DOHH2 (cell line): ENCODE data around the gene THSD7A.

Experiments
- H3F3A ChIP-seq: fragments of 200-600 bp; sonication (generic), shearing (Covaris generic); 2 replicates; pipeline ENCODE4 v1.6.0; 2016; ENCODE audit warnings: antibody characterized with exemption, mild to moderate bottlenecking; ENCODE audit not compliant: control insufficient read depth, insufficient read depth
- H3K27ac ChIP-seq: fragments of 200-600 bp; sonication (generic); 2 replicates; pipeline ENCODE4 v1.5.1; 2014; ENCODE audit warnings: low read depth, mild to moderate bottlenecking, low read length, moderate library complexity
- H3K27me3 ChIP-seq: fragments of 200-600 bp; sonication (generic); 2 replicates; pipeline ENCODE4 v1.6.1; 2014; ENCODE audit warnings: mild to moderate bottlenecking, low read length, mixed read lengths; ENCODE audit not compliant: control insufficient read depth
- H3K36me3 ChIP-seq: fragments of 200-600 bp; sonication (generic); 2 replicates; pipeline ENCODE4 v1.6.1; 2014; ENCODE audit warnings: mild to moderate bottlenecking, low read length, moderate library complexity, mixed read lengths; ENCODE audit not compliant: control insufficient read depth
- H3K4me1 ChIP-seq: fragments of 200-600 bp; sonication (generic); 2 replicates; pipeline ENCODE4 v1.6.1; 2014; ENCODE audit warnings: mild to moderate bottlenecking, low read length, mixed read lengths; ENCODE audit not compliant: control insufficient read depth
- H3K4me2 ChIP-seq: fragments of 200-600 bp; sonication (generic); 2 replicates; pipeline ENCODE4 v1.6.0; 2014; ENCODE audit warnings: mild to moderate bottlenecking, low read length, moderate library complexity
- H3K4me3 ChIP-seq: fragments of 200-600 bp; sonication (generic); 2 replicates; pipeline ENCODE4 v1.5.1; 2014; ENCODE audit warnings: mild to moderate bottlenecking, low read length, mixed read lengths
- H3K79me2 ChIP-seq: fragments of 200-600 bp; sonication (generic); 2 replicates; pipeline ENCODE4 v1.6.1; 2014; ENCODE audit warnings: mild to moderate bottlenecking, low read length, mixed read lengths; ENCODE audit not compliant: control insufficient read depth
- H3K9me2 ChIP-seq: fragments of 200-600 bp; sonication (generic); replicated peaks from 2 replicates; pipeline ENCODE4 v1.6.1; 2014; ENCODE audit warnings: mild to moderate bottlenecking, low read length, mixed read lengths; ENCODE audit not compliant: control insufficient read depth
- H3K9me3 ChIP-seq: fragments of 200-600 bp; sonication (generic); 2 replicates; pipeline ENCODE4 v1.6.1; 2014; ENCODE audit warnings: antibody characterized with exemption, low read length, mixed read lengths; ENCODE audit not compliant: control insufficient read depth, insufficient read depth
- H4K20me1 ChIP-seq: fragments of 200-600 bp; sonication (generic); 2 replicates; pipeline ENCODE4 v1.6.0; 2014; ENCODE audit warnings: low read depth, mild to moderate bottlenecking, antibody characterized with exemption, low read length, moderate library complexity; ENCODE audit not compliant: control insufficient read depth, insufficient read depth
- EZH2phosphoT487 ChIP-seq: fragments of 200-600 bp; sonication (generic); IDR thresholded peaks from 2 replicates; pipeline ENCODE4 v1.6.1; 2017; ENCODE audit warnings: borderline replicate concordance, mild to moderate bottlenecking, antibody characterized with exemption, low read length, moderate library complexity, mixed read lengths
- TF ChIP-seq, protein P1 (sequence below): fragments of 200-600 bp; sonication (generic); IDR thresholded peaks from one replicate; pipeline ENCODE4 v1.5.1; 2014; ENCODE audit warnings: antibody characterized with exemption, mild to moderate bottlenecking, low read depth, low read length; ENCODE audit not compliant: poor library complexity, severe bottlenecking

The THSD7A gene

DNA sequence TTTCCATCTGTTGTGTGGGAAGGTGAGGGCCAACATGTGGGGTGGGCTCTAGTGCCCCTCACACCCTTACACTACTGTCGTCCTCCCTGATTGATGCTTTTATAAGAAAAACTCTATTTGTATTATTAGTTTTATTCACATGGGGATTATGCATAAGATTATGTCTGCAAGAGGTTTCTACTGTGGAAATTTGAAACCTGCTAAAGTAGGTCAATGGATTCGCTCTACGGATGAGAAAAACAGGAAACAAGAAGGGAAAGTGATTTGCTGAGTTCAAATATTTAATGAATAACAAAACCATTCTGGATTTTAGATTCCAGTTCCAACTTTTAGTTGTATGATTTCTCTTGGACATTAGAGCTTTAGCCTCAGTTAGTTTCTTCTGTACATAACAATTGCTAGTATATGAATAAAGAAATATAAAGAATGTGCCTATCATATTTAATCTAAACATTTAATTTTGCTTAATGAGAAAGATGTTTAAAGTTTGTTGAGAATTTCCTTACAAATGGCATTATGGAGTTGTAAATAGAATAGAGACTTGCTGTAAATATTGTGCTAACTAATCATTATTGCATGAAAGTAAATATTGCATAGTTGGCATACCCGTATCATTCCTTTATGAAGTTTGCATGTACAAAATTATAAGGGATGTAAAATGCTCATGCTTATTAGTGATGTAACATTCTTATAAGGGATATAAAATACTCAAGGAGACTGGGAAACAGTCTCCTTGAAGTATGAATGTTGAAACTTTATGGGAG is 193.8 kb downstream of the THSD7A start:
- H3K27me3 ChIP-seq, result no peaks in the 10 kb centered on the region
- TF ChIP-seq, protein P1, sequence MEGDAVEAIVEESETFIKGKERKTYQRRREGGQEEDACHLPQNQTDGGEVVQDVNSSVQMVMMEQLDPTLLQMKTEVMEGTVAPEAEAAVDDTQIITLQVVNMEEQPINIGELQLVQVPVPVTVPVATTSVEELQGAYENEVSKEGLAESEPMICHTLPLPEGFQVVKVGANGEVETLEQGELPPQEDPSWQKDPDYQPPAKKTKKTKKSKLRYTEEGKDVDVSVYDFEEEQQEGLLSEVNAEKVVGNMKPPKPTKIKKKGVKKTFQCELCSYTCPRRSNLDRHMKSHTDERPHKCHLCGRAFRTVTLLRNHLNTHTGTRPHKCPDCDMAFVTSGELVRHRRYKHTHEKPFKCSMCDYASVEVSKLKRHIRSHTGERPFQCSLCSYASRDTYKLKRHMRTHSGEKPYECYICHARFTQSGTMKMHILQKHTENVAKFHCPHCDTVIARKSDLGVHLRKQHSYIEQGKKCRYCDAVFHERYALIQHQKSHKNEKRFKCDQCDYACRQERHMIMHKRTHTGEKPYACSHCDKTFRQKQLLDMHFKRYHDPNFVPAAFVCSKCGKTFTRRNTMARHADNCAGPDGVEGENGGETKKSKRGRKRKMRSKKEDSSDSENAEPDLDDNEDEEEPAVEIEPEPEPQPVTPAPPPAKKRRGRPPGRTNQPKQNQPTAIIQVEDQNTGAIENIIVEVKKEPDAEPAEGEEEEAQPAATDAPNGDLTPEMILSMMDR, result no peak
- TF ChIP-seq EZH2phosphoT487, result no peak
- H3K27ac ChIP-seq, result no peak overlapping the region
- no peaks in the 10 kb centered on the region for H3K4me1 ChIP-seq
- no peaks in the 10 kb centered on the region for H3K79me2 ChIP-seq
- no peak overlapping the region for H3K4me2 ChIP-seq
- no peak overlapping the region for H3K4me3 ChIP-seq
- no peaks in the 10 kb centered on the region for H3K9me3 ChIP-seq
- no peaks in the 10 kb centered on the region for H3K36me3 ChIP-seq
- H4K20me1 ChIP-seq, result no peaks in the 10 kb centered on the region
- H3K9me2 ChIP-seq, result no peaks in the 10 kb centered on the region
- H3F3A ChIP-seq, result no peaks in the 10 kb centered on the region

DNA sequence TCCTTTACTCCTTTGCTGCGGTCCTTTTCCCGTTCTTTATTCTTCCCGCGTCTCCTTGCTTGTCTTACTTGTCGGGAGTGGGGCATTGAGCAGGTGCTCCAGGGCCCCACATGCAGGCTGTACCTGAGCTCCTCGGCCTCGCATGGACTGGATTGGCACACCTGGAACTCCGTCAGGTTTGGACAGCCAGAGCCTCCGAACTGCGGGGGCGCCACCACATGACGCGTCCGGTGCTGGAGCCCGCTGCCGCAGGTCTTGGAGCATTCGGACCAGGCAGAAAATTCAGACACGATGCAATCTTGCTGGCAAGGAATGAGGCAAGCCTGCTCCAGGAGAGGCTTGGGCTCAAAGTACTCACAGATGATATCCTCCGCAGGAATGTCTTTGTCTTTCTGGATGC is 195.7 kb downstream of the THSD7A start:
- Histone ChIP-seq H3K9me3 (no peaks in the 10 kb centered on the region), H3K4me1 (no peaks in the 10 kb centered on the region), H3F3A (no peaks in the 10 kb centered on the region)

DNA sequence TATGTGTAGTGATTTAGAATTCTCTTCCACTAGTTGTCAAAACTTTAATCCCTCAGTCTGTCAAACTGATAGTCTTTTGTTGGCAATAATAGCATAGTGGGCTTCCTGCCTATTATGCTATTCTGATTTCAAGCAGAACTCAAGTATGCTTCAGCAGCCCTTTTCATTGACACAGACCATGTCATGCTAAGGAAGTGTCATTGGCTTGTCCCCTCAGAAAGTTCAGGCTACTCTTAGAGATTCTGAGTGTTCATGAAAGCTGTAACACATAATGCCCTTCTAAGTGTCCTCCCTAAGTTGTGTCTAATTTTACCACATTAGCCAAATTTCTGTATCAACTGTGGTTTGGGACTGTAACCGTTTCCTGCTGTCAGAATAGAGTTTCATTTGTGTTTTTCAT is 198.7 kb downstream of the THSD7A start:
- Histone ChIP-seq H3K4me3 (no peak overlapping the region), H4K20me1 (no peaks in the 10 kb centered on the region), H3K79me2 (no peaks in the 10 kb centered on the region), H3K27ac (no peak overlapping the region), H3K4me1 (no peaks in the 10 kb centered on the region), H3K9me3 (no peaks in the 10 kb centered on the region), H3K27me3 (no peaks in the 10 kb centered on the region), H3K4me2 (no peak overlapping the region), H3F3A (no peaks in the 10 kb centered on the region), H3K9me2 (no peaks in the 10 kb centered on the region), H3K36me3 (no peaks in the 10 kb centered on the region)
- TF ChIP-seq, protein P1, result no peak
- no peak for TF ChIP-seq EZH2phosphoT487

More for the DNA sequence above, 195.7 kb downstream of the THSD7A start:
- H3K9me2 ChIP-seq, result no peaks in the 10 kb centered on the region
- H4K20me1 ChIP-seq, result no peaks in the 10 kb centered on the region
- H3K36me3 ChIP-seq, result no peaks in the 10 kb centered on the region
- H3K27ac ChIP-seq, result no peak overlapping the region
- H3K79me2 ChIP-seq, result no peaks in the 10 kb centered on the region
- no peak overlapping the region for H3K4me2 ChIP-seq
- TF ChIP-seq EZH2phosphoT487, result no peak
- TF ChIP-seq, protein P1, result no peak
- H3K27me3 ChIP-seq, result no peaks in the 10 kb centered on the region
- H3K4me3 ChIP-seq, result no peak overlapping the region
